ENCODE data around the gene PRKCSH. TPM values are rescaled to one million over a fixed set of nuclear protein-coding genes. Genes with fewer than 3 reads are reported as not detected.

The PRKCSH gene
- total and polyA plus RNA-seq, 10 of the 15 experiments (the other 5 are each of a cell fraction or from before 2014, with no cell fraction given): 1.1 to 280 (median 44.1) TPM

DNA sequence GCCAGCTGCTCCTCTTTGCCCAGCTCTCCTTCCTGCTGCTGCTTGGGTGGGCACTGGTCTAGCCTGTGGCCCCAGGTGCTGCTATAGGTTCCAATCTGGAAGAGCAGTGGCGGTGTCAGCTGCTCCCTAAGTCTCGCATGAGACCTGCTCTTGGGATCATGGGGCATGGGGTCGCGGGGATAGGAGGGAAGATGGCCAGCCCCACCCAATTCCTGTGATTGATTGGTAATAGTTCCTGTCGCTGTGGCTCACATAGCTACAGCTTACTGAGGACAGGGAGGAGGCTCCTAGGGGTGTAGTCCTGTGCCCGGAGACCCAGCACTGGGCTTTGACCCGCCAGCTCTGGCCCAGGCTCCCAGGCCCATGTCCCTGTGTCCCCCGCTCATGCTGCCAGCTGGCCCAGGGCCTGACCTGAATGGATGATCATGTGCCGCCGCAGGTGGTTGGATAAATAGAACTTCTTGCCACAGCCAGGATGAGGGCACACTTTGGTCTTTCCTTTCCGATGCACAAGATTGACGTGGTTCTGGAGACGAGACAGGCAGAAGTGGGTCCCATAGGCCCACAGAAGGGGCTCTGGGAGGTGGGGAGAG, 49.9 kb downstream of the PRKCSH start (continued):
- TF ChIP-seq WRNIP1 (IDR thresholded peaks at IDR 0.05; ENCODE audit: borderline replicate concordance, low read depth, low read length) (no peak), JUNB (IDR thresholded peaks at IDR 0.05) (no peak), SREBF2 (IDR thresholded peaks at IDR 0.05; ENCODE audit: low read length) (no peak), ZNF622 (IDR thresholded peaks at IDR 0.05) (no peak), TCF3 (IDR thresholded peaks at IDR 0.05; ENCODE audit: borderline replicate concordance, insufficient read depth, low read depth, low read length) (no peak), MEF2A (IDR thresholded peaks at IDR 0.05; ENCODE audit: insufficient read depth, low read depth, low read length) (no peak)
- TF ChIP-seq, protein P1, sequence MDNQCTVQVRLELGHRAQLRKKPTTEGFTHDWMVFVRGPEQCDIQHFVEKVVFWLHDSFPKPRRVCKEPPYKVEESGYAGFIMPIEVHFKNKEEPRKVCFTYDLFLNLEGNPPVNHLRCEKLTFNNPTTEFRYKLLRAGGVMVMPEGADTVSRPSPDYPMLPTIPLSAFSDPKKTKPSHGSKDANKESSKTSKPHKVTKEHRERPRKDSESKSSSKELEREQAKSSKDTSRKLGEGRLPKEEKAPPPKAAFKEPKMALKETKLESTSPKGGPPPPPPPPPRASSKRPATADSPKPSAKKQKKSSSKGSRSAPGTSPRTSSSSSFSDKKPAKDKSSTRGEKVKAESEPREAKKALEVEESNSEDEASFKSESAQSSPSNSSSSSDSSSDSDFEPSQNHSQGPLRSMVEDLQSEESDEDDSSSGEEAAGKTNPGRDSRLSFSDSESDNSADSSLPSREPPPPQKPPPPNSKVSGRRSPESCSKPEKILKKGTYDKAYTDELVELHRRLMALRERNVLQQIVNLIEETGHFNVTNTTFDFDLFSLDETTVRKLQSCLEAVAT (IDR thresholded peaks at IDR 0.05): no peak
- TF ChIP-seq, protein P2, sequence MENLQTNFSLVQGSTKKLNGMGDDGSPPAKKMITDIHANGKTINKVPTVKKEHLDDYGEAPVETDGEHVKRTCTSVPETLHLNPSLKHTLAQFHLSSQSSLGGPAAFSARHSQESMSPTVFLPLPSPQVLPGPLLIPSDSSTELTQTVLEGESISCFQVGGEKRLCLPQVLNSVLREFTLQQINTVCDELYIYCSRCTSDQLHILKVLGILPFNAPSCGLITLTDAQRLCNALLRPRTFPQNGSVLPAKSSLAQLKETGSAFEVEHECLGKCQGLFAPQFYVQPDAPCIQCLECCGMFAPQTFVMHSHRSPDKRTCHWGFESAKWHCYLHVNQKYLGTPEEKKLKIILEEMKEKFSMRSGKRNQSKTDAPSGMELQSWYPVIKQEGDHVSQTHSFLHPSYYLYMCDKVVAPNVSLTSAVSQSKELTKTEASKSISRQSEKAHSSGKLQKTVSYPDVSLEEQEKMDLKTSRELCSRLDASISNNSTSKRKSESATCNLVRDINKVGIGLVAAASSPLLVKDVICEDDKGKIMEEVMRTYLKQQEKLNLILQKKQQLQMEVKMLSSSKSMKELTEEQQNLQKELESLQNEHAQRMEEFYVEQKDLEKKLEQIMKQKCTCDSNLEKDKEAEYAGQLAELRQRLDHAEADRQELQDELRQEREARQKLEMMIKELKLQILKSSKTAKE (IDR thresholded peaks at IDR 0.05; ENCODE audit: low read depth, poor library complexity, severe bottlenecking): no peak

All from GM12878 (cell line).